HCEC 1CT (cell line): Measurements from ENCODE around the gene ABLIM2.

Source experiments
- DNase-seq: peaks from one replicate; pipeline ENCODE4 v3.0.0-alpha.2; 2017

The ABLIM2 gene

DNA sequence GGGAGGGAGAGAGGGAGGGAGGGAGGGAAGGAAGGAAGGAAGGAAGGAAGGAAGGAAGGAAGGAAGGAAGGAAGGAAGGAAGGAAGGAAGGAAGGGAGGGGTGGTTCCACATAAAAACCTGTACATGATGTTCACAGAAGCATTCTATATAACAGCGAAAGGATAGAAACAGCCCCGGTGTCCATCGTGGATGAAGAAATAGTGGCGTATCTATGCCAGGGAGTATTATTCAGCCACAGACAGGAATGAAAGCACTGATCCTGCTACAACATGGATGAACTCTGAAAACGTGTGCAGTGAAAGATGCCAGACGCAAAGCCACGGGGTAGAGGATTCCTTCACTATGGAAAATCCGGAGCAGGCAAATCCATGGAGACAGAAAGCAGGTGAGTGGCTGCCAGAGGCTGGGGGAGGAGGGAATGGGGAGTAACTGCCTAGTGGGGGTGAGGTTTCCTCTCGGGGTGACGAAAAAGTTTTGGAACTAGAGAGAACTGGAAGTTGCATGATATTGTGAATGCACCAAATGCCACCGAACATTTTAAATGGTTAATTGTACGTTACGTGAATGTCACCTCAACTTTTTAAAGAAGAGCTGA is 92.2 kb downstream of the ABLIM2 start:
- no peak for DNase-seq

DNA sequence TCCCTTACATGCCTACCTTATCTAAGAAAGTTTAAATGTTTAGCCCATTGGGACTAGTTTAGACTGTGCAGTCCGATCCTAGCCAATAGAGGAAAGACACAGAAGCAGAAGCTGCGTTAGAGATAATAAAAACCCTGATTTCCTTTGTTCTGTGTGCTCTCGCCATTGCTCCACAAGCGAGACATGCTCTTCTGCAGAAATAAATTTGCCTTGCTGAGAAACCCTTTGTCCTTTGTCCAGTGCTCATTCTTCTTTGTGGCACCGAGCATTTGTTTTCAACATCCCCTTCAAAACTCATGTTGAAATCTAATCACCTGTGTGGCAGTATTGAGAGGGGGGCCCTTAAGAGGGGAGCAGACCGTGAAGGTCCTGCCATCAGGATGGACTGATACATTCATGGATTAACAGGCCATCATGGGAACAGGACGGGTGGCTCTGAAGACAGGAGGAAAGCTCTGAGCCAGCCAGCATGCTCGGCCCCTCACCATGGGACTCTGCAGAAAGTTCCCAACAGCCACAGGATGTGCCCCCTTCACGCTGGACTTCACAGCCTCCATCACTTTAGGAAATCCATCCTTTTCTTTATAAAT is 94.5 kb downstream of the ABLIM2 start:
- DNase-seq: no peak

DNA sequence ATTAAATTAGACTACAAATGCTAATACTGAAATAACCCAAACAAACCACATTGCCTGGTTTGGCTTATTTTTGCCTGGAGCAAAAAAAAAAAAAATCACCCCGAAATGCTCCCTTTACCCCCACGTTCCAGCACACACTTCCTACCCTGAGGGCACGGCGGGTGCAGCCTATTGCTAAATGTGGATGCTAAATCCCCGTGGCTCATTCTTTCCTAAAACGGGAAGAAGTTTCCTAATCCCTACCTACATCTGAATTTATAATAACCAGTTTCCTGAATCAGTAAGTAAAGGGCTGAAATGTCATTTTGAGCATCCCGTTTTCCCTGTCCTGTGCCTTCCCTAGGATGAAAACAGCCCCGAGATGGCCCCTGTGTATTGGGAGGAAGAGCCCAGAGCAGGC is 97.0 kb downstream of the ABLIM2 start:
- no peak for DNase-seq

DNA sequence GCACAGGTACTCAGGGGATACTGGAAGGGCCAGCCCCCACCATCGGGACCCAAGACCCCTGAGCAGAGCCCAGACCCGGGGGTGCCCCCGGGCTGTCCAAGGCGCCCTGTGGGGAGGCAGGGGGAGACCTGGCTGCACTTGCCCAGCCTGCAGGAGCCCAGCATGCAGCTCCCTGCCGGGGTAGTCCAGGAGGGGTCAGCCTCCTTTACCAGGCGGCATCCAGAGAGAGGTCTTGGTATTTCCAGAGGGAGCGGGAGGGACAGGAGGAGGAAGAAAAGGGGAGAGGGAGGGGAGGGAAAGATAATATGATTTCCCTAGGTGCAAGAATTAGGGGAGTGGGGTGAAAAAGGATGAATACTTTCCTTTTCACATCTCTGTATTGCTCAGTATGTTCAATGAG is 97.5 kb downstream of the ABLIM2 start:
- no peak for DNase-seq

DNA sequence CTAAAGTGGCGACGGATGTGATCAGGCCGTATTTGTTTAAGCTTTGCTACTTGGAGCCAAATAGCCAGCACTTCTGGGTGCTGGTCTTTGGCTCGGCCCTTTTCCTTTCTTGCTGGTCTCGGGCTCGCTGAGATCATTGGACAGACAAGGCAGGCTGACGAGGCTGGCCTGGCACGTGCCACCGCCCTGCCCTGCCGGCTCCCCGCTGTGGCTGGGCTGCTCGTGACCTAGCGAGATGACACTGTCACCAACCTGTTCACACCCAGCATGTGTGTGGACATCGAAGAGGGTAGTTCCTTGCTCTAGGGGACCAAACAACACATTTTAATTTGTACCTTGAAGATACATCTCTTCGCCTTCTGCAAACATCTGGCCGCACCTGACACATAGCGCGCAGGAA is 98.0 kb downstream of the ABLIM2 start:
- DNase-seq: no peak

DNA sequence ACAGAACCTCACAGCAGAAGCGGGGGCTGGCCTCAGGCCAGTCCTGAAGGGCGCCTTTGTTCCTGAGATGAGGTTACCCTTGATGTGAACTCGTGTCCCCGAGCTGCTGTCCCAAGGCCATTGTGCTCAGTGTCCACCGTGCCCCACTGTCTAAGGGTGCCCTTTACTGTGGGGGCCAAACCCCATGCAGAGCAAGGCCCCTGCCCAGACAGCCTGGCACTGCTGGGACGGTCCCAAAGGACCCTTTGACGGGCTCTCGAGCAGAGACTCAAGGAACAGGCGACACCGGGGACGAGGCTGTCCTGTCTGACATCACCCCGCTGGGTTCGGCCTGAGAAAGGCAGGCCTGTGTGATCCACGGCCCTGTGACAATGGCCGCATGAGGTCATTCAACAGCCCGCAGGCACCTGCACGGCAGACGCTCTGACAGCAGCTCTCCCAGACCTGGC is 100.6 kb downstream of the ABLIM2 start:
- DNase-seq: no peak

DNA sequence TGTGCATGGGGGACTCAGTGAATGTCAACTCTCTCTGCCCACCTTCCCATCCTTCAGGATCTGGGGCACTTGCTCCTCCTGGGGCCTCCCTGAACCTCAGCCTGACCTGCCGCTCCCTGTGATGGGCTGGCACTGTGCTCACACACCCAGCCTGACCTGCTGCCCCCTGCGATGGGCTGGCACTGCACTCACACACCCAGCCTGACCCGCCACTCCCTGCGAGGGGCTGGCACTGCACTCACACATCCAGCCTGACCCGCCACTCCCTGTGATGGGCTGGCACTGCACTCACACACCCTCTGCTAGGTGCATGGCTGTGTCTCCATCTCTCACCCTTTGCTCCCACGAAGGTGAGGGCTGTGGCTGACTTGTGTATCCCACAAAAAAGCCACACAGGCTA is 103.4 kb downstream of the ABLIM2 start:
- no peak for DNase-seq

DNA sequence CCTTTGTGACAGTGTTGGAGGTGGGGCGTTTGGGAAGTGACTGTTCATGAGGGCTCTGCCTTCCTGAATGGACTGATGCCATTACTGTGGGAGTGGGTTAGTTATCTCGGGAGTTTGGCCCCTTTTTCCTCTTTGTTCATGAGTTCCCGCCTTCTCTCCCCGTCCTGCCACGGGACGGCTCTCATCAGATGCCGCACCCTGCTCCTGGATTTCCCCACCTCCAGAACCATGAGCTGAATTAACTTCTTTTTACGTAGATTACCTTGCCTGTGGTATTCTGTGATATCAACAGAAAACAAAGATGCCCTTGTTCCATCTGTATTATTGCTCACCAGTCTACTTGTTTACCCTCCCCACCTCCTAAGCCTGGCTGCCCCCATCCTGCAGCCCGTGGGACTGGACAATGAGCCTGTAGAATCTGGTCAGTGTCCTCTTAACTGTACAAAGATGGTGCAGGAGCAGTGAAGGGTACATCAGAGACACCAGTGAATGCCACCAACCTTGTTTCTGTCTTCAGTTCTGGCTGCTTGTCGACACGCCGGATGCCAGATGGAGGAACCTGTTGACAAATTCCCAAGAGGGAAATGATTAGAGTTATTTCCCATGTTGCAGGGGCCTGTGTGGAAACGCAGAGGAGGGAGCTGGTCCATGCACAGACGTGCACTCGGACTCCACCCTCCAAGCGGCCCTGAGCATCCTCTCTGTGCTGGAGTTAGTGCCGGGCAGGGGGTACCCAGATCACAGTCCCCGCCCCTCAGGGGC is 104.7 kb downstream of the ABLIM2 start:
- DNase-seq: no peak

DNA sequence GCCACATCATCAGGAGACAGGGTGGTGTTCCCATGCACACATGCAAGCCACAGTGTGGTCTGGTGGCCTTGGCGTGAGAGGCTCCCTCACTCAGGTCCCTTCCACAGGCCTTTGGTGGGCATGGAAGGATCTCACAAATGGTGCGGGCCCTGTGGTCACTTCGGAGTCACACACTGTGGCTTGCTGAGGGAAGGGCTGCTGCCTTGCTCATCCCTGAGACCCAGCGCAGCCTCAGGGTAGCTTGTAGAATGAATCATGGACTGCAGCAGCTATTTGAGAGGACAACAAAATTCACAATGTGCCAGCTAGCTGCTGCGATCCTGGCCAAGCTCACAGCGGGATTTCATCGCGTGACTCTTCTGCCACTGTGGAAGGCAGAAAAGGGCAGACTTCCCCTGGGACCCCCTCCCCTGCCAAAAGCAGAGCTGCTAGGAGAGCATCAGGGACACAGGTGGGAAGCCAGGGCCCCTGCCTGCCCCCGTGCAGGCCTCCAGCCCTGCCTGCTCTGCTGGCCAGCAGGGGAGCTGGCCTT is 106.4 kb downstream of the ABLIM2 start:
- no peak for DNase-seq

DNA sequence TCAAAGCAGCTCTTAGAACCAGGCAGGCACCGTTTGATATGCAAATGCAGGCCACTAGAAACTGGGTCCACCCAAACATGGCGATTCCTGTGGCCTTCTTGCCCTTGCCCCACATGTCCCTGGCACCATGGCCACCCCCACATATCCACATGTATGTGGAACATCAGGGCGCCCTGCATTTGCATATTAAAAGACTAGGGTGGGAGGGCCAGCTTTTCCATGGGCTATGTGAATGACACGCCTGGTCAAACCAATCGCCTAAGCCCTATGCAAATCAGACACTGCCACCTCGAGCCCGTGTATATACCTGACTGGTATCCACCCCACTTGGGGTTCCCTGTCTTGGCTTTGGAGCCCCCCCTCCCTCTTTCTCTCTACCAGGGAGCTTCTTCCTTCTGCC is 107.0 kb downstream of the ABLIM2 start:
- no peak for DNase-seq

DNA sequence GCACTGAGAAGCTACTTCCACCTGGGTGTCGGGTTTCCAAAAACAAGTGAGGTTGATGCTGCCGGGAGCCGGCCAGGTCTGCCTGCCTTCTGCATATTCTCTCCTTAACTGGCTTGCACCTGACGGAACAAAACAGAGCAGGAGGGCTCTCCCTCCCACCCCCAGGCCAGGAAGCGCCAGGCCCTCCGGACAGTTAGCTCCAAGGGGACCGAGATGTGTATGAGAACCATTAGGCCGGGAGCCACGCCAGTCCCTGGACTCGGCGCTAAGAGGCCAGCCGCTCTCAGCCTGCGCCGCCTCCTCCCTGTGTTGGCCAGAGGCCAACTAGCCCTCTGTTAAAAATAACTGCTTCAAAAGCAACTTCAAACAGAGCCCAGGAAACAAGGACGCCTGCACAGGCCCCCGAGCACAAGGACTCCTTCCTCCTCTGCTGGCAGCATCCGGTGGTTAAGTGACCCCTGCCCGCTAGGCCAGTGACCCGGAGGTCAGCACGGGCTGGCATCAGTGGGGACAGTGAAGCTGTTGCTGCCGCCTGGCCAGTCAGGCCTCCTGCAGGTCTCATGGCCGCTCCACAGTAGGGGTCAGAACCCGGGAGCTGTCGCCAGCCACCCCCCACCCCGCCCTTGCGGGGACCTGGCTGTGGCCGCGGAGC is 107.9 kb downstream of the ABLIM2 start:
- DNase-seq: no peak

DNA sequence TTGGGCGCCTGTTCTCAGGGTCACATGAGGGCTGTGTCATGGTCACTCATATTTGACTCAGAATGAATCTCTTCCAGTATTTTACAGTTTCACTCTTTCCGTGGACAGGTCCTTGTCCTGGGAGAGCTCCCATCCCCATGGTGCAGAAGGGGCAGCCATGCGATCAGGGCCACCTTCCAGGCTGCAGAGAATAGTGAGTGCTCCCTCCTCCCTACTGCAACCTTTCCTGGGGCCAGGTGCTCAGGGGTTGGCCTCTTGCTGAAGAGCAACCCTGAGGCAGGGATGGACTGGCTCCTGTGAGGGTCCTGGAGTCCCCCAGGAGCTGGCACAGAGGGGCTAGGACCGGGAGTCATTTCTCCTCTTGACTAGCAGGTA is 108.4 kb downstream of the ABLIM2 start:
- no peak for DNase-seq

DNA sequence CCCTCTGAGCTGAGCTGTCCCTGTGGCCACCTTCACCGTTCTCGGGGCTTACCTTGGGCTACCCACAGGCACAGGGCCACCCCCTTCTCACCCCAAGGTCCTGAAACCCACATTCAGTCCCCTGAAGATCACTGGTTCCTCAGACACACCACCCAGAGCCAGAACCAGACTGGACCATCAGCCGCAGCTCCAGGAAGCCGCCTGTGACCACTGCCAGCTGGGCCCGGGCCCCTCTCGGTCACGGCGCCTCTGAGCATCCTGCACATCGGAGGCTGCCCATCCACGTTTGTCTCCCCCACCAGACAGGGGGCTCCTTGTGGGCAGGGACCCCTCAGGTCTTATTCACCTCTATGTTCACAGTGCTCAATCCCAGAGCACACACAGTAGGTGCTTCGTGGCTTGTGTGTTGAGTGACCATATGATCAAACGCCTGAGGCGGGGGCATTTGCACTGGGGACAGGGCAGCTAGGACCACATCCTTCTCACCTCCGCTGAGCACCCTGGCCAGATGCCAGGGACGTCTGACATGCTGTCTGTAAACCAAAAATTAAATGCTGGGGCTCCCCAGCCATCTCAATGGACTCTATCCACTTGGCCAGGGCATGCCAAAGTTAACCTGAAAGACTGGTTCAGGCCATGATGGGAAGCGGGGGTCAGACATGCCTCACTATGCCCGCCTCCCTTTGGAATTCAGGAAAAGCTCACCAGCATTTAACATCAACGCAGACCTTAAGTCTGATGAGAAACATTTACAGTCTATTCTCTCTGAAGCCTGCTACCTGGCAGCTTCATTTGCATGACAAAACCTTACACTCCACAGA is 109.5 kb downstream of the ABLIM2 start:
- DNase-seq: no peak

DNA sequence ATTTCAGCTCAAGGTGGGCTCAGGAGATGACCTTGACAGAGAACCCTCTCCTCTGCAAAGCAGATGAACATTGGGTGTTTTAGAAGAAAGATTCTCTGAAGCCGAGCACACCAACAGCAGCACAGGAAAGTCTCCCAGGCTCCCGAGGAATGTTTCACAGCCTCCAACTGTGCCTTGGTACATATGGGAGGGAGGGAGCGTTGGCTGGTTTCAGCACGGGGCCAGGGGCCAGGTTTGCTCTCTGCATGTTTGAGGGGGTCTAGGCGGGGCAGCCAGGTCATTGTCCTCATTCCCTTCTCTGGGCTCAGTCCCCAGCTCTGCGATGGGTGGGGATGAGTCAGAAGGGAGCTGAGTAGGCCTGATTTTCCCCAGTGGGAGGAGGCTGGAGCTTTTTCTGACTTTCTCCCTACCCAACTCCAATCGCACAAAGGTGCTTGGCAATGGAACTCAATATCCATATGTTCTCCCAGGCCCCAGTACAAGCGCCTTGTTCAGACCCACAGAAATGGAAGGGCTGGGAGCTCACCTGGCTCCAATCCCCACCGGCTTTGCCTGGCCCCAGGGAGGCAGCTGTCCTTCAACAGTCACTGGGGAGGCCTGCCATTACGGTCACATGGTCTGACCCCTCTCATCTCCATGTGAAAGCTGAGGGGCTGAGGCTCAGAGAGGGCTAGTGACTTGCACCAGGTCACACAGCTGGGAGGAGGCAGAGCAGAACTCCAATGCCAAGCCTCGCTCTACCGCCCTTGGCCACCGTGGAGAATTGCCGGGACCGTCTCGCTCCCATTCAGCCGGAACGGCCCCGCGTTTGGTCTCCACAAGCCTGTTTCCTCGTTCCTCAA is 110.6 kb downstream of the ABLIM2 start:
- DNase-seq: no peak

DNA sequence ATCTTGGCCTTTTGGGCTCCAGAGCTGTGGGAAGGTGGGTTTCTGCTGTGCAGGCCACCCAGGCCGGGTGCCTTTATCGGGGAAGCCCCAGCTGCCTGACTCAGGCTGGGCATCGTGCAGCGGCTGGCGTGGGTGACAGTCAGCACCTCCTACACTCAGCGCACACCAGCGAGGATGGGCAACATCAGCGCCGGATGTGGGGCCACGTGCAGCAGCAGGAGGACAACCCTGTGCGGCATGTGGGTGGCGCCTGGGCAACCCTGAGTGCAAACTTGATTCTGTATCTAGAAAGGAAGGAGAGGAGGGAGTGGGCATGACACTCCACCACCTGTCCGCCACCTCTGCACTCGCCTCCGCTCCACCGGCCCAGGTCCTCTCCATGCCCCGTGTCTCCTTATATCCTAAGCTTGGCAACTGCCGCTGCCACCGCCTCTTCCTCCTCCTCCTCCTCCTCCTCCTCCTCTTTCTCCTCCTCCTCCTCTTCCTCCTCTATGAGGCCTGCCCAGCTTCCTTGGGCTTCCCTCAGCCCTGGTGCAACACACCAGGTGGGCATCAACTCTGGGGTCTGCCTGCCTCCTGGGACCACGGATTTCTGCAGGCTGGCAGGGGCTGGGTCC is 111.6 kb downstream of the ABLIM2 start:
- no peak for DNase-seq

DNA sequence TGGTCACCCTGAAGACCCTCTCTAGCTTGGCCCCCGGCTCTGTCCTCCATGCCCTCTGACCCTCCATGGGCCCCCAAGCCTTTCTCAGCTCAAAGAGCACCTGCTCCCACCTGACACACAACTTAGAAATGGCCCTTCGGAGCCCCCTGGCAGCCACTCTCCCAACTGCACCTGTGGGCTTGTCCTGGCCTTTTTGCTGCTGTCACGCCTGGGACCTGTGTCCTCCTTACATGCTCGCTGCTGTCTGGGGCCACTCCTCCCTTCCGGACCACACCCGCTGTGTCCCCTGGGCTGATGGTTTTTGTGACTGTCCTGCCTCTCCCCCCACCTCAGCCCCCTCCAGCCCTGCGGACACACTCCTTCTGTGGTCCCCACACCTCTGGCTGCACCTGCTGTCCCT is 112.7 kb downstream of the ABLIM2 start:
- DNase-seq: no peak

DNA sequence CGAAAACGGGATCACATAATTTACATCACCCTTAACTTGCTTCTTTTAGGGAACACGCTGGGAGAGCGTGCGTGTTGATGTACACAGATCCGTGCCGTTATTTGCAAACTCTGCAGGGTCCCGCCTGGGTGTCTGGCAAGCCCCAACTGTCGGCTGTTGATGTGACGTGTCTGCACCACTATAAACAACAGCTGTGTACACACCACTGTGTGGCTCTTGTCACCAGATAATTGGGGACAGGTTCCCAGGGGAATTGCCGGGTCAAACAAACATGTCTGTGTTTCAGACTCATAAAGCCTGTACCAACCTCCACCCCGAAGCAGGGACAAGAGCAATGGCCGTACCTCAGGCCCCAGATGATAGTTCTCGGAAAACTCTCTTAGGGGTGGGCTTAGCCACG is 113.9 kb downstream of the ABLIM2 start:
- DNase-seq: no peak

DNA sequence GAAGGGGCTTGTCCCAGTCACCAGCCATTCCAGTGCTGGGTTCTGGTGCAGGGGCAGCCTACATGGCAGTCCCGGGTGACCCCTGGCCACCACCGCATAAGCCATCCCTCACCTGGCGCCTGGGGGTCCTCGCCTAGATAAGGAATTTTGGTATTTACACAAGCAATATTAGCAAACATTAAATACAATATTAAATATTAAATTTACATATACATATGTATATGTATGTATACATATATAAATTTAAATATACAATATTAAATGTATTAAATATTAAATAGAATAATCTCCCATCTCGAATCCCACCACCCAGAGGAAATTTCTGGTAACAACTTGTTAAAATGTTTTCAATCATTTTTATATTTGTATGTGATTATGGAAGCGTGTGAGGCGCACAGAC is 114.4 kb downstream of the ABLIM2 start:
- no peak for DNase-seq

DNA sequence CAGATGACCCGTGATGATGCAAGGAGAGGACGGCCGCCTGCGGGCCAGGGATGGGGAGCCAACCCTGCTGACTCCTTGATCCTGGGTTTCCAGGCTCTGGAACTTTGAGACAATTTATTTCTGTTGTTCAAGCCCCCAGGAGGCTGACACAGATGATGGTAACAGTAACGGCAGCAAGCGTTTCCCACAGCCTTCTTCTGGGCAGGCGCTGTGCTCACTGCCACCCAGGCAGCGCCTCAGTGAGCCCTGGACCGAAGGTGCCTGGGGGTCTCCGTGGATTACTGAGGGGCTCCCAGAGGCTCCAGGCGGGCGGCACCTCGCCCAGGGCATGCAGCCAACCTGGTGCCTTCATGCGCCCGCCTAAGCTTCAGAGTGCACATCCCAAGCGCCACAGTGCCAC is 115.0 kb downstream of the ABLIM2 start:
- DNase-seq: no peak

DNA sequence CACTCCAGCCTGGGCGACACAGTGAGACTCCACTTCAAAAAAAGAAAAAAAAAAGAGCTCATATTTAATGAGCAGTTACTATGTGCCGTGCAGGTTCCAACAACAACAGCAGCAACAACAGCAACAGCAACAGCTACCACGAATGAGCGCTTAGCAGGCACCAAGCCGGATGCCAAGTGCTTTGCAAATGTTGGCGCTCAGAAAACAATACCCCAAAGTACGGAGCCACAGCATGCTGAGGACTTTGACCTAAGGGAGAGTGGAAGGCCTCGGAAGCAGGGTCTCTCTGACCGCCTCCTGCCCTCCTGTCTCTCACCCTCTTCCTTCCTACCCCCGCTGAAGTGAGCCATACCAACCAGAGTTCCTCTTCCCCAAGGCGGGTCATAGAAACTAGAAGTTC is 116.7 kb downstream of the ABLIM2 start:
- no peak for DNase-seq

DNA sequence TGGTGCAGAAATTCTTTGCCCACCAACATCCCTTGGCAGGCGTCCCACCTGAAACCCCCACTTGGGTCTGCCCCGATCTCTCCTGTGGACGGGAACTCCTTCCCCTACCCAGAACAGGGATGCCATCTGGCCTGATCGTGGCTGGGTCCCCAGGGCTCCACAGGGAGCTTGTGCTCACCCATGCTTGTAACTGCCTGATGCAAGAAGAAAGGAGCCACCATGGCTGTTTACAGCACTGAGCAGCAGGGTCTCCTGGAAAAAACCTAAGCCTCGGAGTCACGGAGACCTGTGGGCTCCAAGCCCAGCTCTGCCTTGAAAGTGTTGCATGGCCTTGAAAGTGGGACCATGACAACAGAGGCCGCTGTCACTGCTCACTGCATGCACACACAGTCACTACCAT is 117.4 kb downstream of the ABLIM2 start:
- no peak for DNase-seq
